GM19043 (cell line): Measurements from ENCODE around the gene METTL16.

Experiments used
- ATAC-seq: cut with Tn5 transposase; IDR thresholded peaks from one replicate; pipeline ENCODE4 v1.9.1; 2021; ENCODE audit warnings: low read depth; ENCODE audit not compliant: unreplicated experiment

METTL16 gene

DNA sequence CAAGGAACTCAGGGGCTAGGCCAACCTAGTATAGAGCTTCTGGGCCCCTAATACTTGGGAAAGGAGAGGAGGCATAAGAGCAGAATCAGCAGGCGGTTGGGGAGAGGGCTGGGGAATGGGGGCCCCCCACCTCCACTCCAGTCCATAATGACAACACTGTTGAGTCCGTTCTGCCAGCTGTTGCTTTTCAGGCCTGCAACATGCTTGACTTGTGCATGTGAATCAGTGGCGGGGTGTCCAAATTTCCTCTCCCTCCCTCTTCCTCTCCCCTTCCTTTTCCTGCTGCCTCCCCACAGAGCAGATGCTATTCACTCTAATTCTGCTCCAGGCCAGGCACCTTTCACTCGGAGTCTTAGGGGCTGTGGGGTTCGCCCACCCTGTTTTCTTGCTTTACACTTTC, 142.6 kb downstream of the METTL16 start:
- no peak for ATAC-seq

DNA sequence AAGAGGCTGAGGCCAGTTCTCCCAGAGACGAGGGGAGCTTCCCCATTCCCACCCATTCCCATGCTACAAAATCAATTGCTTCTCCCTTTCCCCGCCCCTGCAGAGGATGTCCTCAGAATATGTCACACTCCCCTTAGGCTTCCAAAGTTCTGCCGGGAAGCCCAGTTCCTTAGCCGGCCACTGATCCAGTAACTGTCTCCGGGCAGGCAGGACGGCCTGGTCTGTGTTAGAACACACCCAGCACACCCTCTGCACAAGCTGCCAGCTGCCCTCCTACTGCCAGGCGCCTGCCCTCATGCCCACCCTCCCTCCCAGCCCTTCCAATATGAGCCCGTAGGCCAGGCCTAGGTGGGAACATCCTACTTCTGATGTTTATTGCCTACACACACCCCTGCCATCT, 143.3 kb downstream of the METTL16 start:
- no peak for ATAC-seq

- ATAC-seq: no peak
Measured at GRCh38 chr17:2366747-2367494, 144.8 kb downstream of the METTL16 start.
